Inflammatory macrophage (primary cell): ENCODE measurements around the gene EYA2.

Source experiments
- DNase-seq, 2 donors: peaks; one replicate each; pipeline ENCODE4 v3.0.0-alpha.2; 2020 to 2022

Gene EYA2

GRCh38 chr20:47042464-47042863 lies 147.8 kb downstream of the EYA2 start:
- DNase-seq = no peak

- no peak for DNase-seq
These were observed 148.4 kb downstream of the EYA2 start for GRCh38 chr20:47043086-47043485.

- DNase-seq = no peak
These were observed 150.3 kb downstream of the EYA2 start for GRCh38 chr20:47044938-47045337.

GRCh38 chr20:47048054-47048453 lies 153.4 kb downstream of the EYA2 start:
- no peak for DNase-seq

GRCh38 chr20:47049771-47050170 lies 155.1 kb downstream of the EYA2 start:
- DNase-seq = no peak

GRCh38 chr20:47050996-47051395 lies 156.4 kb downstream of the EYA2 start:
- DNase-seq = no peak

GRCh38 chr20:47051936-47052526 lies 157.4 kb downstream of the EYA2 start:
- no peak for DNase-seq

GRCh38 chr20:47054506-47054905 lies 159.9 kb downstream of the EYA2 start:
- DNase-seq = no peak

- no peak for DNase-seq
These were observed 160.3 kb downstream of the EYA2 start for GRCh38 chr20:47054945-47055344.

- DNase-seq = no peak
These were observed 161.2 kb downstream of the EYA2 start for GRCh38 chr20:47055699-47056369.

GRCh38 chr20:47057661-47058060 lies 163.0 kb downstream of the EYA2 start:
- no peak for DNase-seq

GRCh38 chr20:47058236-47058635 lies 163.6 kb downstream of the EYA2 start:
- DNase-seq = no peak

- no peak for DNase-seq
These were observed 164.9 kb downstream of the EYA2 start for GRCh38 chr20:47059536-47059935.

- DNase-seq = peak; percentile 67 to 88
These were observed 166.9 kb downstream of the EYA2 start for GRCh38 chr20:47061549-47061948.

GRCh38 chr20:47062226-47062890 lies 167.7 kb downstream of the EYA2 start:
- no peak for DNase-seq

GRCh38 chr20:47063407-47063806 lies 168.8 kb downstream of the EYA2 start:
- DNase-seq = no peak

GRCh38 chr20:47063808-47064207 lies 169.2 kb downstream of the EYA2 start:
- DNase-seq = no peak

GRCh38 chr20:47066484-47067270 lies 172.0 kb downstream of the EYA2 start:
- DNase-seq = no peak

- no peak for DNase-seq
These were observed 173.1 kb downstream of the EYA2 start for GRCh38 chr20:47067776-47068175.

GRCh38 chr20:47070176-47070575 lies 175.5 kb downstream of the EYA2 start:
- DNase-seq = no peak

GRCh38 chr20:47071646-47072185 lies 177.1 kb downstream of the EYA2 start:
- DNase-seq = no peak

GRCh38 chr20:47073766-47074475 lies 179.3 kb downstream of the EYA2 start:
- DNase-seq = no peak
